RWPE1 (cell line): ENCODE data around the gene PLCB2.
A peak's percentile ranks its signal among the peaks of the same experiment; 100 is the strongest.

Experiments
- CTCF ChIA-PET: fragments of 350-600 bp; sonication (Branson Sonifier 250); formaldehyde crosslinking; extraction: SDS; loops from one replicate; lab custom pipeline; 2021; lab: Yijun Ruan, JAX
- POLR2A ChIA-PET: fragments of 400-600 bp; formaldehyde crosslinking; extraction: SDS; loops from one replicate; lab custom pipeline; 2020; ENCODE audit warnings: antibody characterized with exemption; ENCODE audit not compliant: low non-redundant PET; lab: Yijun Ruan, JAX
- DNase-seq: peaks from one replicate; pipeline ENCODE4 v3.0.0; 2012; ENCODE audit warnings: low spot score
- H3K27ac ChIP-seq: fragments of 450-650 bp; 2 replicates; pipeline ENCODE4 v1.5.1; 2017
- TF ChIP-seq, protein P1 (sequence below): fragments of 450-650 bp; conservative IDR thresholded peaks from 2 replicates; pipeline ENCODE4 v1.5.1; 2017; ENCODE audit warnings: low read depth, mild to moderate bottlenecking

The PLCB2 gene

DNA sequence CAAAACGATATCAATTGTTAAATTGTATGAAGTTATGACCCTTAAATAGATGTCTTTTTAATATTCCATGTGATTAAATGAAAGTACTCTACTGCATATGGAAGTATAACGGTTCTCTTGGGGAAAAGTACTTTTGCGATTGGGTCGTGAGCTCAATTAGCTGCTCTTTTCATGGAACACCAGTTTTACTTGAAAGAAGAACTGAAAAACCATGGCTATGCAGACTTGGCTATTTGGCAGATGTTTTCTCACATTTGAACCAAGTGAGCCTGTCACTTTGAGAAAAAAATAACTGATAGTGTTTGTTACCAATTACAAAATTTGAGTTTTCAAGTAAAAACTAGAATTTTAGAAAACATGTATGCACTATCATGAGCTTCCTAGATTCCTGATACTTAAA lies 9.8 kb upstream of the PLCB2 start:
- no peak for DNase-seq
- H3K27ac ChIP-seq = no peak overlapping the region
- TF ChIP-seq, protein P1, sequence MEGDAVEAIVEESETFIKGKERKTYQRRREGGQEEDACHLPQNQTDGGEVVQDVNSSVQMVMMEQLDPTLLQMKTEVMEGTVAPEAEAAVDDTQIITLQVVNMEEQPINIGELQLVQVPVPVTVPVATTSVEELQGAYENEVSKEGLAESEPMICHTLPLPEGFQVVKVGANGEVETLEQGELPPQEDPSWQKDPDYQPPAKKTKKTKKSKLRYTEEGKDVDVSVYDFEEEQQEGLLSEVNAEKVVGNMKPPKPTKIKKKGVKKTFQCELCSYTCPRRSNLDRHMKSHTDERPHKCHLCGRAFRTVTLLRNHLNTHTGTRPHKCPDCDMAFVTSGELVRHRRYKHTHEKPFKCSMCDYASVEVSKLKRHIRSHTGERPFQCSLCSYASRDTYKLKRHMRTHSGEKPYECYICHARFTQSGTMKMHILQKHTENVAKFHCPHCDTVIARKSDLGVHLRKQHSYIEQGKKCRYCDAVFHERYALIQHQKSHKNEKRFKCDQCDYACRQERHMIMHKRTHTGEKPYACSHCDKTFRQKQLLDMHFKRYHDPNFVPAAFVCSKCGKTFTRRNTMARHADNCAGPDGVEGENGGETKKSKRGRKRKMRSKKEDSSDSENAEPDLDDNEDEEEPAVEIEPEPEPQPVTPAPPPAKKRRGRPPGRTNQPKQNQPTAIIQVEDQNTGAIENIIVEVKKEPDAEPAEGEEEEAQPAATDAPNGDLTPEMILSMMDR = no peak
- POLR2A ChIA-PET = no interaction called here
- CTCF ChIA-PET = interaction anchor here (2.4 kb wide), 1 partner anchor 50 kb away, joined by 8 read pairs; no protein-coding TSS in a partner anchor

DNA sequence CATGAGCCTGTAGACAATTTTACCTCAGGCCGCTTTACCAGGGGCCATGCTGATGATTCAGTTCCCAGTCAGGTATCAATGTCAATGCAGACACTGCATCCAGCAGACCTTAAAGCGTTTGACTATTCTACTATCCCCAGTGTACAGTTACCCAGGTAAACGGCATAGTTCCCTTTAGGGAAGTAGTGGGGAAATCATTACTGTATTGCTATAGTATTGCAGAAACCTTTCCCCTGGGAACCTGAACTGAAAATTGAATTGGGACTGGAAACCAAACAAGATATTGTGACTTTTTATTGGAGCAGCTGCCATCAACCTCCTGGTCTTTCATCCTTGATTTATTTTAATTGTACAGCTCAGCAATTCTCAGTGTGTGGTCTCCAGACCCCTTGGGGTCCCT lies 9.2 kb upstream of the PLCB2 start:
- no peak overlapping the region for H3K27ac ChIP-seq
- ChIA-PET POLR2A (no interaction called here), CTCF (interaction anchor here (1.2 kb wide), 1 partner anchor 52 kb away, joined by 3 read pairs; no protein-coding TSS in a partner anchor)
- no peak for DNase-seq
- TF ChIP-seq, protein P1 = no peak

DNA sequence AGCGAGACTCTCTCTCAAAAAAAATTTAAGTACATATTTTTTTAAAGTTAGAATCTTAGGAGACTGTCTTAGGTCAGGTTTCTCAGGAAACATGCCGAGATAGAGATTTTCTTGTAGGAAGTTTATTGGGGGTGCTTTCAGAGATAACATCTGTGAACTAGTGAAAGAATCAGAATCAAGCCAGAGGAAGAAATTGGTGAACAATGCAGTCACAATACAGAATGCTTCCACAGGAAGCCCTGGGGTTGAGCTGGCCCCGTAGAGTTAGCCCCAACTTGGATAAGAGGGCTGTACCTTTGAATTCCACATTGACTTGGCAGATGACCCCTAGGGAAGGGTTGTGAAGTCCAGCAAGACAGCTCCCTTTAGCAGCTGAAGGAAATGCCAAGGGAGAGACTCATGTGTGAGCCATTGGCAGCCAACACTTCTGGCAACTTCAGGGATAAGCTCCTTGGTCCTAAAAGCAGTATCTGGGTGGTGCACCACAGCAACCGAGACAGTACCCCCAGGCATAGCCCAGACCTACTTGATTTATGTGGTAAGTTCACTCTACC lies 7.1 kb upstream of the PLCB2 start:
- TF ChIP-seq, protein P1 = no peak
- ChIA-PET POLR2A (no interaction called here), CTCF (interaction anchor here (0.7 kb wide), 2 partner anchors 24 to 36 kb away, joined by 3 read pairs; no protein-coding TSS in a partner anchor)
- peak; percentile 69 for DNase-seq
- peak overlapping the region; percentile 76 for H3K27ac ChIP-seq

DNA sequence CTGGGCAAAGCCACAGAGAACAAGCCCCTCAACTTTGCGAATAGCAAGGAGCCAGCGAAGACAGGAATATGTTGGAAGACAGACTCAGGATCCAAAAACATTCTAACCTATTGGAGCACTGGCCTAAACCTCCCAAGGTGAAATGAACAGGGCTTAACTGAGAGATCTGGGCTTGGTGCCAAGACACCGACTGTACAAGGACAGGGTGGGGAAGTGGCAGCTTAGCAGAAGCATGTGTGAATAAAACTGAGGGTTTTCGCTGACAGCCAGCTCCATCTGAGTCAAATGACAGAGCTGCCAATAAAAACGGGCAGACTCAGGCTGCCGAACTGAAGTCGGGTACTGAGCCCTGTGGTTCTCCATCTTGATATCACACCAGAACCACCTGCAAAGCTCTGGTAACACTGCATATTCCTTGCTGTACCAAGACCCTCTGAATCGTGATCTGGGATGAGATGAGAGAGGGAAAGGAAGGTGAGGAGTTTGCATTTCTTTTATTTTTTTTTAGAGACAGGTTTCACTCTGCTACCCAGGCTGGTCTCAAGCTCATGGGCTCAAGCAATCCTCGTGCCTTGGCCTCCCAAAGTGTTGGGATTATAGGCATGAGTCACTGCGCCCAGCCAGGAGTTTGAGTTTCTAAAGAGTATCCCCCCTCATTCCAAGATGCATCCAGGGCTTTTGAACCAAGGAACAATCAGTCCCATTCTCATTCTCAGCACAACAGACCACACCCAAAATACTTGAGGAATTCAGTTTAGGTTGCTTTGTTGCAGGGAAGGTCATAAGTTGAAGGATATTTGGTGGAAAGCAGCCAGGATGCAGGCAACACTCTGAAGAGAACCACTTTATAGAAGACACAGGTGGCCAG lies 6.0 kb upstream of the PLCB2 start:
- ChIA-PET POLR2A (no interaction called here), CTCF (interaction anchor here (0.9 to 1.8 kb wide), 6 partner anchors 8 to 97 kb away, joined by 3 to 7 read pairs (median 3); no protein-coding TSS in a partner anchor)
- H3K27ac ChIP-seq = peak overlapping the region; percentile 76
- TF ChIP-seq, protein P1 = no peak
- DNase-seq = peak; percentile 78

DNA sequence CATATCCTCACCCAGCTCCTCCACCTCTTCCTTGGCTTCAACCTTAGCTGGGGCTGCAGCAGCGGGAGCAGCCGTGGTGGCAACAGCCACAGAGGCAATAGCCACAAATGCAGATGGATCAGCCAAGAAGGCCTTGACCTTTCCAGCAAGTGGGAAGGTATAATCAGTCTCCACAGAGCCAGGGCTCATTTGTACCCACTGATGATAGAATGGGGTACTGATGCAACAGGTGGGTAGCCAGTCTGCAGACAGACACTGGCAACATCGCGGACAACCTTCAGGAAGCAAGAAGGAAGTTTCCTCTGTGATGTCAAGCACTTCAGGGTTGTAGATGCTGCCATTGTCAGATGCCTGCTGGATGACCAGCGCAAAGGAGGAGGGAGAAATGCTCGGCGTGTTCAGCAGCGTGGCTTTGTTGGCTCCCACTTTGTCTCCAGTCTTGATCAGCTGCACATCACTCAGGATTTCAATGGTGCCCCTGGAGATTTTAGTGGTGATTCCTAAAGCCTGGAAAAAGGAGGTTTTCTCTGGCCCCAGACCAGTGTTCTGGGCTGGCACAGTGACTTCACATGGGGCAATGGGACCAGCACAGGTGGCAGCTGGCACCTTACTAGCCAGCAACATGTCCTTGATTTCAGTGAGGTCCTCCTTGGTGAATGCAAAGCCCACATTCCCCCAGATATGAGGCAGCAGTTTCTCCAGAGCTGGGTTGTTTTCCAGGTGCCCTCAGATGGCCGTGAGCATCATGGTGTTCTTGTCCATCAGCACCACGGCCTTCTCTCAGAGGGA lies 4.8 kb upstream of the PLCB2 start:
- TF ChIP-seq, protein P1 = no peak
- DNase-seq = no peak
- CTCF ChIA-PET = interaction anchor here (1.4 to 1.8 kb wide), 2 partner anchors 13 to 34 kb away, joined by 3 to 7 read pairs; no protein-coding TSS in a partner anchor
- peak overlapping the region; percentile 76; the same call in 1 of the 2 replicates for H3K27ac ChIP-seq
- POLR2A ChIA-PET = no interaction called here

DNA sequence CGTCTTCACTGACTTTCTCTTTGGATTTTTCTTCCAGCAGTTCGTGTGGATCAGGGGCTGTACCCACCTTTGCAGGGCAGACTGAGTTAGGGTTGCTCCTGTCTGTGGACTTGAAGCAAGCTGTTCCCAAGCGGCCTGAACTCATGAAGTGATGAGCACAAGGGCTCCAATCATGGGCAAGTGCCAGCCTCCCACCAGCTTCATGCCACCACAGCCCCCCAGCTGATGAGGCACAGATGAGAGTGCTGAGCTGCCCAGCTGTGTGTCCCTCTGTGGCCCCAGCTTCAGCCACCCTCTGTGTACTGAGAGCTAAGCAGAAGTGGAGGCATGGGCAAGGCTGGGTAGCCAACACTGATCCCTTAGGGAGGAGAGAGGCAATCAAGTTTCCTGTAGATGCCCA lies 3.3 kb upstream of the PLCB2 start:
- POLR2A ChIA-PET = no interaction called here
- TF ChIP-seq, protein P1 = no peak
- CTCF ChIA-PET = interaction anchor here (0.6 to 1.7 kb wide), 5 partner anchors 22 to 245 kb away, joined by 3 to 5 read pairs (median 3); no protein-coding TSS in a partner anchor
- no peak for DNase-seq
- no peak overlapping the region for H3K27ac ChIP-seq
